GM18867 (cell line): Measurements from ENCODE around the gene KCTD20.
"Not testable (repeated sequence)": the region's sequence is repeated elsewhere in the genome, so short reads cannot be mapped to it uniquely, and the experiment has no call there.

Experiments used
- ATAC-seq: cut with Tn5 transposase; IDR thresholded peaks from one replicate; pipeline ENCODE4 v1.9.1; 2021; ENCODE audit warnings: mild to moderate bottlenecking, moderate library complexity; ENCODE audit not compliant: unreplicated experiment

The KCTD20 gene

GRCh38 chr6:36443471-36444428, 950 bp downstream of the KCTD20 start:
- ATAC-seq: no peak

- ATAC-seq: no peak
These were observed 1.7 kb downstream of the KCTD20 start for GRCh38 chr6:36444470-36444869.

GRCh38 chr6:36445621-36446020, 2.8 kb downstream of the KCTD20 start:
- ATAC-seq: no peak

GRCh38 chr6:36449173-36449572, 6.4 kb downstream of the KCTD20 start:
- ATAC-seq: not testable (repeated sequence)

GRCh38 chr6:36452897-36453296, 10.1 kb downstream of the KCTD20 start:
- not testable (repeated sequence) for ATAC-seq

- ATAC-seq: no peak
These were observed 12.8 kb downstream of the KCTD20 start for GRCh38 chr6:36455486-36456027.

- no peak for ATAC-seq
These were observed 16.7 kb downstream of the KCTD20 start for GRCh38 chr6:36459501-36459900.

- ATAC-seq: no peak
These were observed 18.1 kb downstream of the KCTD20 start for GRCh38 chr6:36460916-36461315.

GRCh38 chr6:36461646-36462045, 18.8 kb downstream of the KCTD20 start:
- no peak for ATAC-seq

- ATAC-seq: no peak
These were observed 20.9 kb downstream of the KCTD20 start for GRCh38 chr6:36463676-36464075.

- ATAC-seq: no peak
These were observed 21.4 kb downstream of the KCTD20 start for GRCh38 chr6:36464233-36464632.

GRCh38 chr6:36467625-36468024, 24.8 kb downstream of the KCTD20 start:
- ATAC-seq: no peak

- ATAC-seq: no peak
These were observed 26.4 kb downstream of the KCTD20 start for GRCh38 chr6:36469148-36469661.

- no peak for ATAC-seq
These were observed 27.1 kb downstream of the KCTD20 start for GRCh38 chr6:36469946-36470345.

GRCh38 chr6:36478051-36478526, 35.3 kb downstream of the KCTD20 start:
- no peak for ATAC-seq

GRCh38 chr6:36479256-36479655, 36.5 kb downstream of the KCTD20 start:
- ATAC-seq: no peak

- ATAC-seq: not testable (repeated sequence)
These were observed 40.5 kb downstream of the KCTD20 start for GRCh38 chr6:36483326-36483725.

GRCh38 chr6:36484736-36485135, 41.9 kb downstream of the KCTD20 start:
- ATAC-seq: no peak

GRCh38 chr6:36487698-36488097, 44.9 kb downstream of the KCTD20 start:
- no peak for ATAC-seq

GRCh38 chr6:36488221-36488620, 45.4 kb downstream of the KCTD20 start:
- no peak for ATAC-seq

- ATAC-seq: no peak
These were observed 46.6 kb downstream of the KCTD20 start for GRCh38 chr6:36489426-36489825.
